Upper lobe of left lung (tissue), 4 donors: ENCODE results near the gene UAP1.

ENCODE experiments used
- POLR2A ChIP-seq, 4 donors: fragments of 450-650 bp; IDR thresholded peaks; one replicate each; pipeline ENCODE4 v1.5.1; 2016 to 2017; ENCODE audit warnings: antibody characterized with exemption in 4 of 4, mild to moderate bottlenecking in 2 of 4
- POLR2AphosphoS5 ChIP-seq, 2 donors: sonication (generic); formaldehyde crosslinking; IDR thresholded peaks; one replicate each; pipeline ENCODE4 v1.5.1; 2017; ENCODE audit warnings: antibody characterized with exemption in 2 of 2
- TF ChIP-seq, protein P1 (sequence below), 6 experiments: fragments of 450-650 bp in 4 of 6; fragments of 200-600 bp in 2 of 6; sonication (generic) in 2 of 6; IDR thresholded peaks; one replicate each; pipeline ENCODE4 v1.5.1; 2016 to 2019; ENCODE audit warnings: antibody characterized with exemption in 6 of 6

DNA sequence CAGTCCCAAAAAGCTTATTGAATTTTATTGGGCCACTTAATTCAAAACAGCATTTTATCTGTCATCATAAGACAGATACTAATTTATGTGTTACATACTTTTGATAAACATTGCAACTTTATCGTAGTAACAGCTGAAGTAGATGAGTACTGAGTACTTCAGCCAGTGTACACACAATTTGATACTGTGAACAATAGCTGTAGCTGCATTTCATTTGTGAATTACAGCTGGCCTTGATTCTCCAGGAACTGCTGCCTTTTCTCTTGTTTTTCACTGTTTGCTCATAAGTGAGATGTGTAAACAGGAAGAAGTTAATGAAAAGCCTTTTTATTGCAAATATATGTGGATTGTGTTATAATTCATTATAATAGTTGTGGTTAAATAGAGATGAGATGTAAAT lies 10.2 kb downstream of the UAP1 start:
- TF ChIP-seq POLR2AphosphoS5 (IDR thresholded peaks at IDR 0.05) (no peak), POLR2A (IDR thresholded peaks at IDR 0.05) (no peak)
- TF ChIP-seq, protein P1, sequence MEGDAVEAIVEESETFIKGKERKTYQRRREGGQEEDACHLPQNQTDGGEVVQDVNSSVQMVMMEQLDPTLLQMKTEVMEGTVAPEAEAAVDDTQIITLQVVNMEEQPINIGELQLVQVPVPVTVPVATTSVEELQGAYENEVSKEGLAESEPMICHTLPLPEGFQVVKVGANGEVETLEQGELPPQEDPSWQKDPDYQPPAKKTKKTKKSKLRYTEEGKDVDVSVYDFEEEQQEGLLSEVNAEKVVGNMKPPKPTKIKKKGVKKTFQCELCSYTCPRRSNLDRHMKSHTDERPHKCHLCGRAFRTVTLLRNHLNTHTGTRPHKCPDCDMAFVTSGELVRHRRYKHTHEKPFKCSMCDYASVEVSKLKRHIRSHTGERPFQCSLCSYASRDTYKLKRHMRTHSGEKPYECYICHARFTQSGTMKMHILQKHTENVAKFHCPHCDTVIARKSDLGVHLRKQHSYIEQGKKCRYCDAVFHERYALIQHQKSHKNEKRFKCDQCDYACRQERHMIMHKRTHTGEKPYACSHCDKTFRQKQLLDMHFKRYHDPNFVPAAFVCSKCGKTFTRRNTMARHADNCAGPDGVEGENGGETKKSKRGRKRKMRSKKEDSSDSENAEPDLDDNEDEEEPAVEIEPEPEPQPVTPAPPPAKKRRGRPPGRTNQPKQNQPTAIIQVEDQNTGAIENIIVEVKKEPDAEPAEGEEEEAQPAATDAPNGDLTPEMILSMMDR (IDR thresholded peaks at IDR 0.05), result no peak
